ENCODE data around the gene CCDC91. TPM values are rescaled to one million over a fixed set of nuclear protein-coding genes. Genes with fewer than 3 reads are reported as not detected.

Gene CCDC91
- total RNA-seq, 1 experiment from 2014 or later, result 35.9 TPM

DNA sequence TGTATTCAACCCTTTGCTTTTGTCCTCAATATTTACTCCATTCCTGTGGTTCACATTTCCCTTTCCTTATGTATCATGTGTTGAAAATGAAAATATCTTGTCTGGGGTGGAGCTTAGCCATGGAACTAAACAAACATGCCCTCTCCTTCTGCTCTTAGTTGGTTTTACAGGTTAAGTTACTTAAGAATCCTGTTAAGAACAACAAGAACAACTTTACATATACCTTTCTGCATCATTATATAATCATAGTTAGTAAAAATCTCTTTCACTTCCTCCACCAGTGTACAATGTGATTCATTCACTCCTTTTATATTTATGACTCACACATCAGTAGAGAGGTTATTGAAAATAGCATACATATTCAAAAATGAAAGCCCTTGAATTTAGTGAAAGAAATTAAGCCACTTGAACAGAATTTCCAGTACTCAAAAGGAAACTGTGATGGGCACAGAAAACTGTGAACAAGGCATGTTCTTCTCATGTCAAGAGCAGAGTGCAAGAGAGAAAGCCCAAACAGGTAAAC lies 307.7 kb downstream of the CCDC91 start:
- CTCF ChIA-PET, result interaction anchor here (0.6 kb wide), 1 partner anchor 92 kb away, joined by 4 read pairs; no protein-coding TSS in a partner anchor
- TF ChIP-seq, protein P1, sequence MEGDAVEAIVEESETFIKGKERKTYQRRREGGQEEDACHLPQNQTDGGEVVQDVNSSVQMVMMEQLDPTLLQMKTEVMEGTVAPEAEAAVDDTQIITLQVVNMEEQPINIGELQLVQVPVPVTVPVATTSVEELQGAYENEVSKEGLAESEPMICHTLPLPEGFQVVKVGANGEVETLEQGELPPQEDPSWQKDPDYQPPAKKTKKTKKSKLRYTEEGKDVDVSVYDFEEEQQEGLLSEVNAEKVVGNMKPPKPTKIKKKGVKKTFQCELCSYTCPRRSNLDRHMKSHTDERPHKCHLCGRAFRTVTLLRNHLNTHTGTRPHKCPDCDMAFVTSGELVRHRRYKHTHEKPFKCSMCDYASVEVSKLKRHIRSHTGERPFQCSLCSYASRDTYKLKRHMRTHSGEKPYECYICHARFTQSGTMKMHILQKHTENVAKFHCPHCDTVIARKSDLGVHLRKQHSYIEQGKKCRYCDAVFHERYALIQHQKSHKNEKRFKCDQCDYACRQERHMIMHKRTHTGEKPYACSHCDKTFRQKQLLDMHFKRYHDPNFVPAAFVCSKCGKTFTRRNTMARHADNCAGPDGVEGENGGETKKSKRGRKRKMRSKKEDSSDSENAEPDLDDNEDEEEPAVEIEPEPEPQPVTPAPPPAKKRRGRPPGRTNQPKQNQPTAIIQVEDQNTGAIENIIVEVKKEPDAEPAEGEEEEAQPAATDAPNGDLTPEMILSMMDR (IDR thresholded peaks at IDR 0.05; ENCODE audit: unreplicated experiment), result no peak
- Mint-ChIP-seq H3K36me3 (ENCODE audit: insufficient read depth, unreplicated experiment) (no peaks in the 10 kb centered on the region), H3K4me1 (ENCODE audit: insufficient read depth, unreplicated experiment) (peaks cover 17% of the 10 kb centered on the region), H3K9me3 (ENCODE audit: unreplicated experiment) (peaks cover 7% of the 10 kb centered on the region), H3K27me3 (ENCODE audit: insufficient read depth, unreplicated experiment) (no peaks in the 10 kb centered on the region), H3K27ac (ENCODE audit: low read depth, unreplicated experiment) (peak overlapping the region; percentile 57), H3K4me3 (ENCODE audit: unreplicated experiment) (no peak overlapping the region)
- POLR2A ChIA-PET, result interaction anchor here (0.7 to 1.6 kb wide), 3 partner anchors 9 to 44 kb away, joined by 3 to 4 read pairs (median 4); no protein-coding TSS in a partner anchor
- BruUV-seq (replicated peaks), result no TSS peak
- intact Hi-C loops (cut with micrococcal nuclease), result no loop called here
- peak; percentile 11 for DNase-seq (ENCODE audit: unreplicated experiment)

DNA sequence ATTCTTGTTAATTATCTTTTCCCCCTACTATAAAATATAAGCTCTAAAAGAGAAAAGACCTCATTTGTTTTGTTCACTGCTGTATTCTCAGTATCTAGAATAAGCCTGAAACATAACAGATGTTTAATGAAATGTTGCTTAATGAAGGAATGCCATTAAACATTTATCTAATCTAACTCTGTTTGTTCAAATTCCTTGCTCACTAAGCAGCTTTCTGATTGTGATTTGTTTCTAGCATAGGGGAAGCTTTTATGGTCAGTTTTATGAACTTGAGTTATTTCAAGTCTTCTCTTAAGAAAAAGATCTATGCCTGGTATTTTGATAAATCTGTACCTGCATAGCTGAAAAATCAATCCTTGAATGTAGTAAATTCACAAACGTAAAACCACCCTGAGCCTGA lies 308.6 kb downstream of the CCDC91 start:
- intact Hi-C loops (cut with micrococcal nuclease), result no loop called here
- peaks cover 17% of the 10 kb centered on the region for H3K4me1 Mint-ChIP-seq (ENCODE audit: insufficient read depth, unreplicated experiment)
- ChIA-PET POLR2A (interaction anchor here (1.2 kb wide), 1 partner anchor 8 kb away, joined by 4 read pairs; no protein-coding TSS in a partner anchor), CTCF (no interaction called here)
- TF ChIP-seq, protein P1 (IDR thresholded peaks at IDR 0.05; ENCODE audit: unreplicated experiment), result no peak
- H3K4me3 Mint-ChIP-seq (ENCODE audit: unreplicated experiment), result no peak overlapping the region
- no TSS peak for BruUV-seq (replicated peaks)
- H3K36me3 Mint-ChIP-seq (ENCODE audit: insufficient read depth, unreplicated experiment), result no peaks in the 10 kb centered on the region
- no peak for DNase-seq (ENCODE audit: unreplicated experiment)
- H3K9me3 Mint-ChIP-seq (ENCODE audit: unreplicated experiment), result peaks cover 7% of the 10 kb centered on the region
- H3K27me3 Mint-ChIP-seq (ENCODE audit: insufficient read depth, unreplicated experiment), result no peaks in the 10 kb centered on the region
- peak overlapping the region; percentile 57 for H3K27ac Mint-ChIP-seq (ENCODE audit: low read depth, unreplicated experiment)

DNA sequence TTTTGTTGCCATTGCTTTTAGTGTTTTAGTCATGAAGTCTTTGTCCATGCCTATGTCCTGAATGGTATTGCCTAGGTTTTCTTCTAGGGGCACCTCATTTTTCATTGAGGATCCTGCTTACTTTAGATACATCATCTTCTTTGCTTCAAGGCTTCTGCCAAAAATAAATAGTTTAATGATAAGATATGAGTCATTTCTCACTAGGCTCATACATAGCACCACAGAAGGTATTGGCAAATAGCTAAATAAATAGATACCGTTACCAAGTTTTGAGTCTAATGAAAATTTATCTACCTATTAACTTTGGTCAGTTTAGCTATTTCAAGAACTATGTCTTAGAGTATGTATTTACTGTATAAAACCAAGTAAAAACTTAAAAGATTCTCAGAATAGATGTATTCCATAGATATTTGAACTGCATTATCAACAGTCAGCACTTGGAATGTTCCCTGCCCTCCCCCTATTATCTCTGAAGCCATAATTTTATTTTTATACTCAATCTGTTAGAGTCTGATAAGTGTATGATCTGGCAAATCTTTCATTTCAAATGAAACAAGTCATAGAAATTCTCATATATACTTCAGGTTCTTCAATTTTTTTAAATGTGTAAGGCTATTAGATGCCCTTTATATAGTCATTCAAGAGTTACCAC lies 310.2 kb downstream of the CCDC91 start:
- no peak overlapping the region for H3K27ac Mint-ChIP-seq (ENCODE audit: low read depth, unreplicated experiment)
- no peak overlapping the region for H3K4me3 Mint-ChIP-seq (ENCODE audit: unreplicated experiment)
- no TSS peak for BruUV-seq (replicated peaks)
- no peaks in the 10 kb centered on the region for H3K27me3 Mint-ChIP-seq (ENCODE audit: insufficient read depth, unreplicated experiment)
- ChIA-PET CTCF (interaction anchor here (0.5 kb wide), 1 partner anchor 10 kb away, joined by 3 read pairs; no protein-coding TSS in a partner anchor), POLR2A (no interaction called here)
- TF ChIP-seq, protein P1 (IDR thresholded peaks at IDR 0.05; ENCODE audit: unreplicated experiment), result no peak
- intact Hi-C loops (cut with micrococcal nuclease), result no loop called here
- DNase-seq (ENCODE audit: unreplicated experiment), result no peak
- H3K4me1 Mint-ChIP-seq (ENCODE audit: insufficient read depth, unreplicated experiment), result peaks cover 17% of the 10 kb centered on the region
- H3K9me3 Mint-ChIP-seq (ENCODE audit: unreplicated experiment), result peaks cover 7% of the 10 kb centered on the region
- no peaks in the 10 kb centered on the region for H3K36me3 Mint-ChIP-seq (ENCODE audit: insufficient read depth, unreplicated experiment)

DNA sequence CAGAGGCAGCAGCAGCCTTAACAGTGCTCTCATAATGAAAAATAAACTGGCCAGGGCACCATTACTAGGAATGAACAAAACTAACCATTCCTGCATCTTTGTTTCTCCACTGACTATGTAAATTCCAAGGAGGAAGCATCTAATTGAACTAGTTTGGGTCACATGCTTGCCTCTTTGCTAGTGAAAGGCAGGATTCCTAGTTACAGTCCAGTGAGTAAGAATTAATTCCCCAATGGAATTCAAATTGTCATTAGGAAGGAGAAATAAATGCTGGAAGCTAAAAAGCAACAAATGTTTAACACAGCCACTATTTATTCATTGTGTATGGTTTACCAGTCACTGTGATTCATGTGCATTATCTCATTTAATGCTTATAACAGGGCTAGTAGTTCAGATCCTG lies 316.0 kb downstream of the CCDC91 start:
- no peak overlapping the region for H3K27ac Mint-ChIP-seq (ENCODE audit: low read depth, unreplicated experiment)
- intact Hi-C loops (cut with micrococcal nuclease), result no loop called here

More for the DNA sequence above, 316.0 kb downstream of the CCDC91 start:
- peaks cover 7% of the 10 kb centered on the region for H3K9me3 Mint-ChIP-seq (ENCODE audit: unreplicated experiment)
- DNase-seq (ENCODE audit: unreplicated experiment), result no peak
- BruUV-seq (replicated peaks), result no TSS peak
- H3K36me3 Mint-ChIP-seq (ENCODE audit: insufficient read depth, unreplicated experiment), result no peaks in the 10 kb centered on the region
- no peaks in the 10 kb centered on the region for H3K27me3 Mint-ChIP-seq (ENCODE audit: insufficient read depth, unreplicated experiment)
- no peak overlapping the region for H3K4me3 Mint-ChIP-seq (ENCODE audit: unreplicated experiment)
- no peaks in the 10 kb centered on the region for H3K4me1 Mint-ChIP-seq (ENCODE audit: insufficient read depth, unreplicated experiment)
- TF ChIP-seq, protein P1 (IDR thresholded peaks at IDR 0.05; ENCODE audit: unreplicated experiment), result no peak
- CTCF ChIA-PET, result no interaction called here
- POLR2A ChIA-PET, result interaction anchor here (0.6 to 1.3 kb wide), 2 partner anchors 8 to 43 kb away, joined by 3 to 4 read pairs; no protein-coding TSS in a partner anchor

All from MCF 10A (cell line).